Naive thymus-derived CD4-positive, alpha-beta T cell (primary cell): Measurements from ENCODE around the gene CLN3. TPM values are rescaled to one million over a fixed set of nuclear protein-coding genes. Genes with fewer than 3 reads are reported as not detected.

Source experiments
- ATAC-seq: fragments of 150-1000 bp; cut with Tn5 transposase; 2 replicates; pipeline ENCODE4 v1.10.0; 2021; ENCODE audit warnings: mild to moderate bottlenecking, moderate library complexity
- CTCF ChIA-PET: fragments of 350-600 bp; sonication (Branson Sonifier 250); formaldehyde crosslinking; loops from one replicate; lab custom pipeline; 2021; ENCODE audit warnings: antibody characterized with exemption; lab: Charles Lee
- POLR2A ChIA-PET: fragments of 350-600 bp; sonication (Branson Sonifier 250); formaldehyde crosslinking; loops from one replicate; lab custom pipeline; 2021; ENCODE audit warnings: antibody characterized with exemption, inconsistent platforms; lab: Charles Lee
- DNase-seq, 9 donors: peaks; one replicate each; pipeline versions ENCODE4 v3.0.0 to v3.0.0-alpha.2; 2020 to 2022; ENCODE audit warnings: mixed read lengths in 1 of 9
- H3K27ac ChIP-seq: one replicate; pipeline ENCODE4 v1.7.0; 2013; ENCODE audit warnings: mild to moderate bottlenecking, low read depth, low read length, moderate library complexity
- H3K27me3 ChIP-seq, 2 donors: one replicate each; pipeline ENCODE4 v1.7.0; 2013; ENCODE audit warnings: low read length in 2 of 2, mild to moderate bottlenecking in 2 of 2, moderate library complexity in 2 of 2; ENCODE audit not compliant: control insufficient read depth in 2 of 2, insufficient read depth in 2 of 2
- H3K36me3 ChIP-seq, 3 experiments: 1 replicate in 2 of 3; 2 replicates in 1 of 3; pipeline ENCODE4 v1.7.0; 2013; ENCODE audit warnings: low read length in 3 of 3, mild to moderate bottlenecking in 3 of 3, moderate library complexity in 1 of 3; ENCODE audit not compliant: insufficient read depth in 3 of 3, control insufficient read depth in 2 of 3
- H3K4me1 ChIP-seq, 2 donors: one replicate each; pipeline ENCODE4 v1.7.0; 2013; ENCODE audit warnings: low read length in 2 of 2, mild to moderate bottlenecking in 2 of 2, moderate library complexity in 1 of 2; ENCODE audit not compliant: control insufficient read depth in 2 of 2, insufficient read depth in 2 of 2
- H3K4me3 ChIP-seq: 2 replicates; pipeline ENCODE4 v1.7.0; 2013; ENCODE audit warnings: mild to moderate bottlenecking, low read length
- H3K9me3 ChIP-seq, 3 experiments: 1 replicate in 2 of 3; 2 replicates in 1 of 3; pipeline ENCODE4 v1.7.0; 2013; ENCODE audit warnings: low read length in 3 of 3; ENCODE audit not compliant: control insufficient read depth in 2 of 3
- H3K27ac Mint-ChIP-seq, 9 donors: one replicate each; pipeline ENCODE4 v1.8.0; 2020 to 2022; ENCODE audit warnings: mixed read lengths in 9 of 9, mild to moderate bottlenecking in 8 of 9, moderate library complexity in 5 of 9, inconsistent platforms in 2 of 9
- H3K27me3 Mint-ChIP-seq, 5 donors: one replicate each; pipeline ENCODE4 v1.8.0; 2021 to 2022; ENCODE audit warnings: mixed read lengths in 5 of 5, mild to moderate bottlenecking in 1 of 5
- H3K36me3 Mint-ChIP-seq, 5 donors: one replicate each; pipeline ENCODE4 v1.8.0; 2020 to 2022; ENCODE audit warnings: mixed read lengths in 5 of 5, mild to moderate bottlenecking in 3 of 5, inconsistent platforms in 1 of 5
- H3K4me1 Mint-ChIP-seq, 7 donors: one replicate each; pipeline ENCODE4 v1.8.0; 2020 to 2022; ENCODE audit warnings: mixed read lengths in 7 of 7, mild to moderate bottlenecking in 3 of 7, inconsistent platforms in 1 of 7
- H3K4me3 Mint-ChIP-seq, 10 donors: one replicate each; pipeline ENCODE4 v1.8.0; 2020 to 2022; ENCODE audit warnings: mild to moderate bottlenecking in 10 of 10, mixed read lengths in 10 of 10, moderate library complexity in 6 of 10, inconsistent platforms in 2 of 10
- H3K9me3 Mint-ChIP-seq, 11 donors: one replicate each; pipeline ENCODE4 v1.8.0; 2020 to 2022; ENCODE audit warnings: mixed read lengths in 11 of 11, mild to moderate bottlenecking in 4 of 11, inconsistent platforms in 1 of 11, moderate library complexity in 1 of 11
- intact Hi-C, 2 donors: fragments of 100-400 bp; cut with micrococcal nuclease; formaldehyde crosslinking; loops; one replicate each; pipeline ENCODE4 v1.15.1; 2023
- polyA plus RNA-seq, 2 donors: library from polyadenylated mRNA; unstranded; fragments of 300-500 nt; fragmentation: Illumina TruSeq; gene quantifications; one replicate each; pipeline ENCODE4 v1.2.3, GENCODE V29; 2021
- total RNA-seq, 6 experiments: library from RNA in 5 of 6; stranded (reverse) in 5 of 6; gene quantifications; 1 replicate in 5 of 6; 2 replicates in 1 of 6; pipeline ENCODE4 v1.2.3 and lab custom pipeline; 2021 to 2026

Gene CLN3
- total and polyA plus RNA-seq, 7 experiments from 2014 or later: 16.0 to 76.3 (median 59.9) TPM

DNA sequence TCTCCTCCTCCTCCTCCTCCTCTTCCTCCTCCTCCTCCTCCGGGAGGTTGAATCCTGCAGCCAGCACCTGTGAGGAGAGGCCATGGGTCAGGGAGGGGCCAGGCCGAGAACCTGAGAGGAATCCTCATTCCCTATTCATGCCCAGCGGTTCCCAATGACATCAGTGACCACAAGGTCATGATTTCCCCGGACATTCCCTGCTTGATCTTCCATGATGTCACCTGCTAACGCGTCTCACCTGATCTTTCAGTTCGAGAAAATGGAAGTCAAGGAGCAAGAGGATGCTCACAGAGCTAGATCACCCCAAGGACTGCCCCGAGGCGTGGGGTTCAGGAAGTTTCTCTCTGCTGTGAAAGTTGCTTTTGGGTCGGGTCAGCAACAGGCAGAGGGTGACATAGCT, 8.0 kb upstream of the CLN3 start:
- ChIA-PET CTCF (no interaction called here), POLR2A (interaction anchor here (0.6 kb wide), 3 partner anchors 11 to 1212 kb away, joined by 3 read pairs; no protein-coding TSS in a partner anchor)
- Mint-ChIP-seq H3K9me3 (no peaks in the 10 kb centered on the region), H3K27ac (peak overlapping the region in 5 of 9 donors; percentile 31 to 92 (median 74)), H3K27me3 (no peaks in the 10 kb centered on the region), H3K4me3 (no peak overlapping the region), H3K4me1 (peaks cover 29 to 38% (median 32%) of the 10 kb centered on the region in 7 donors), H3K36me3 (peaks cover 0 to 22% (median 0%) of the 10 kb centered on the region in 5 donors)
- intact Hi-C loops: loop anchor here in 1 of 2 donors (10.0 kb wide), 3 partner anchors 285 to 355 kb away; partner anchors contain the start of genes TUFM and XPO6
- ATAC-seq (no peak), DNase-seq (no peak)
- peaks cover 0 to 6% (median 0%) of the 10 kb centered on the region in 3 experiments for H3K36me3 ChIP-seq
- no peaks in the 10 kb centered on the region for H3K27me3 ChIP-seq
- H3K4me1 ChIP-seq: peaks cover 8 to 19% of the 10 kb centered on the region in 2 donors
- no peak overlapping the region for H3K4me3 ChIP-seq
- H3K9me3 ChIP-seq: no peaks in the 10 kb centered on the region
- no peak overlapping the region for H3K27ac ChIP-seq

DNA sequence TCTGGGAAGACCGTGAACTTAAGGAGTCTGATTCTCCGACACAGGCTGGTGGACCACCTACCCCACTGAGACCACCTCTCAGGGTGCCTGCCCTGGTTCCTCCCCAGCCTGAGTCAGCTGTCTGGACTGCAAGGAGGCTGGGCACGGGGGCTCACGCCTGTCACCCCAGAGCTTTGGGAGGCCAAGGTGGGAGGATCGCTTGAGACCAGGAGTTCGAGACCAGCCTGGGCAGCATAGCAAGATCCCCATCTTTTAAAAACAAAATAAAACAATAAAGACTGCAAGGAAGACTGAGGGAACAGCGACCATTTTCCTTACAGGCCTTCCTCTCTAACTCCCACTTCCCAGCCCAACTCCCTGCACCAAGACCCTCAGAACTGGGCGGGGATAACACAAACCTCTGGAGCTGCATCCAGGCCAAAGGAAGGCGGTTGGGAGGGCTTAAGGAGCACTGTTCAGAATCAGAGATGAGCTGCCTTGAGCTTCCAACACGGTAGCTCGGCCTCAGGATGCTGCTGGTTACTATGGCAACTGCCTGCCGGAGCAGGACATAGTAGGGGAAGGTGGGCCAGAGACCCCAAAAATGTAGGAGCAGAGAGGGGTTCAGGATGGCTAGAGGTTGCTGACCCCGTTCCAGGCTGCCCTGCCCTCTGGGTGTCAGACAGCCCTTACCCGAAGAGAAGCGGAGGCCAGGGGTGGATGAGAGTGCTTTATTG, 7.0 kb upstream of the CLN3 start:
- H3K9me3 ChIP-seq: no peaks in the 10 kb centered on the region
- H3K4me3 Mint-ChIP-seq: no peak overlapping the region
- peaks cover 34 to 48% (median 42%) of the 10 kb centered on the region in 7 donors for H3K4me1 Mint-ChIP-seq

GRCh38 chr16:28497861-28498599, 6.2 kb upstream of the CLN3 start:
- intact Hi-C loops: loop anchor here in 1 of 2 donors (10.0 kb wide), 3 partner anchors 283 to 353 kb away; partner anchors contain the start of genes TUFM and XPO6
- Mint-ChIP-seq H3K27ac (peak overlapping the region in 7 of 9 donors; percentile 64 to 100 (median 84)), H3K4me3 (peak overlapping the region in 1 of 10 donors; percentile 51), H3K27me3 (no peaks in the 10 kb centered on the region), H3K9me3 (no peaks in the 10 kb centered on the region), H3K36me3 (peaks cover 0 to 23% (median 0%) of the 10 kb centered on the region in 5 donors), H3K4me1 (peaks cover 34 to 56% (median 49%) of the 10 kb centered on the region in 7 donors)
- no peak overlapping the region for H3K27ac ChIP-seq
- no peaks in the 10 kb centered on the region for H3K9me3 ChIP-seq
- peaks cover 0 to 6% (median 0%) of the 10 kb centered on the region in 3 experiments for H3K36me3 ChIP-seq
- ChIA-PET CTCF (no interaction called here), POLR2A (interaction anchor here (0.8 to 1.1 kb wide), 2 partner anchors 12 to 26 kb away, joined by 3 read pairs; no protein-coding TSS in a partner anchor)
- no peaks in the 10 kb centered on the region for H3K27me3 ChIP-seq
- ATAC-seq: no peak
- peaks cover 25 to 34% of the 10 kb centered on the region in 2 donors for H3K4me1 ChIP-seq
- no peak overlapping the region for H3K4me3 ChIP-seq
- DNase-seq: no peak

More for the DNA sequence above, 7.0 kb upstream of the CLN3 start:
- Histone ChIP-seq H3K27ac (no peak overlapping the region), H3K27me3 (no peaks in the 10 kb centered on the region), H3K4me1 (peaks cover 17 to 26% of the 10 kb centered on the region in 2 donors), H3K4me3 (no peak overlapping the region), H3K36me3 (peaks cover 0 to 6% (median 0%) of the 10 kb centered on the region in 3 experiments)
- ATAC-seq: no peak
- intact Hi-C loops: loop anchor here in 1 of 2 donors (10.0 kb wide), 3 partner anchors 284 to 354 kb away; partner anchors contain the start of genes TUFM and XPO6
- H3K27ac Mint-ChIP-seq: peak overlapping the region in 5 of 9 donors; percentile 48 to 86 (median 68)
- DNase-seq: no peak
- ChIA-PET POLR2A (interaction anchor here (0.6 to 1.1 kb wide), 3 partner anchors 11 to 44 kb away, joined by 3 to 4 read pairs (median 3); no protein-coding TSS in a partner anchor), CTCF (no interaction called here)
- H3K36me3 Mint-ChIP-seq: peaks cover 0 to 22% (median 0%) of the 10 kb centered on the region in 5 donors
- no peaks in the 10 kb centered on the region for H3K9me3 Mint-ChIP-seq
- H3K27me3 Mint-ChIP-seq: no peaks in the 10 kb centered on the region

GRCh38 chr16:28497386-28497785, 5.5 kb upstream of the CLN3 start:
- H3K4me1 ChIP-seq: peaks cover 27 to 38% of the 10 kb centered on the region in 2 donors
- POLR2A ChIA-PET: interaction anchor here (0.6 kb wide), 1 partner anchor 93 kb away, joined by 3 read pairs; no protein-coding TSS in a partner anchor

GRCh38 chr16:28496844-28497243, 5.0 kb upstream of the CLN3 start:
- ChIA-PET CTCF (interaction anchor here (0.5 kb wide), 1 partner anchor 654 kb away, joined by 3 read pairs; no protein-coding TSS in a partner anchor), POLR2A (interaction anchor here (0.6 to 1.1 kb wide), 2 partner anchors 13 to 94 kb away, joined by 3 to 4 read pairs; no protein-coding TSS in a partner anchor)
- Mint-ChIP-seq H3K4me1 (peaks cover 34 to 64% (median 55%) of the 10 kb centered on the region in 7 donors), H3K9me3 (peaks cover 0 to 3% (median 0%) of the 10 kb centered on the region in 11 donors), H3K27ac (peak overlapping the region; percentile 57 to 100 (median 99)), H3K4me3 (peak overlapping the region in 4 of 10 donors; percentile 42 to 97 (median 77)), H3K36me3 (peaks cover 0 to 23% (median 2%) of the 10 kb centered on the region in 5 donors), H3K27me3 (no peaks in the 10 kb centered on the region)
- peaks cover 0 to 6% (median 0%) of the 10 kb centered on the region in 3 experiments for H3K36me3 ChIP-seq
- ATAC-seq: no peak
- no peak overlapping the region for H3K4me3 ChIP-seq
- intact Hi-C loops: loop anchor here in 1 of 2 donors (10.0 kb wide), 3 partner anchors 282 to 352 kb away; partner anchors contain the start of genes TUFM and XPO6
- no peaks in the 10 kb centered on the region for H3K27me3 ChIP-seq
- DNase-seq: no peak
- H3K27ac ChIP-seq: no peak overlapping the region
- H3K9me3 ChIP-seq: no peaks in the 10 kb centered on the region
- peaks cover 27 to 40% of the 10 kb centered on the region in 2 donors for H3K4me1 ChIP-seq

More at GRCh38 chr16:28497386-28497785, 5.5 kb upstream of the CLN3 start:
- peak overlapping the region in 3 of 10 donors; percentile 6 to 51 (median 26) for H3K4me3 Mint-ChIP-seq
- peaks cover 0 to 23% (median 0%) of the 10 kb centered on the region in 5 donors for H3K36me3 Mint-ChIP-seq
- DNase-seq (no peak), ATAC-seq (no peak)
- Histone ChIP-seq H3K36me3 (peaks cover 0 to 6% (median 0%) of the 10 kb centered on the region in 3 experiments), H3K4me3 (no peak overlapping the region), H3K9me3 (no peaks in the 10 kb centered on the region), H3K27me3 (no peaks in the 10 kb centered on the region), H3K27ac (no peak overlapping the region)
- H3K9me3 Mint-ChIP-seq: no peaks in the 10 kb centered on the region
- CTCF ChIA-PET: interaction anchor here (0.5 kb wide), 1 partner anchor 653 kb away, joined by 3 read pairs; no protein-coding TSS in a partner anchor
- peak overlapping the region; percentile 62 to 100 (median 84) for H3K27ac Mint-ChIP-seq
- intact Hi-C loops: loop anchor here in 1 of 2 donors (10.0 kb wide), 3 partner anchors 283 to 353 kb away; partner anchors contain the start of genes TUFM and XPO6
- peaks cover 34 to 61% (median 51%) of the 10 kb centered on the region in 7 donors for H3K4me1 Mint-ChIP-seq
- H3K27me3 Mint-ChIP-seq: no peaks in the 10 kb centered on the region
